Keratinocyte (primary cell): Measurements from ENCODE around the gene P4HA3. TPM values are rescaled to one million over a fixed set of nuclear protein-coding genes. Genes with fewer than 3 reads are reported as not detected.
A peak's percentile ranks its signal among the peaks of the same experiment; 100 is the strongest.

Source experiments
- DNase-seq: peaks from one replicate; pipeline ENCODE4 v3.0.0-alpha.2; 2011; ENCODE audit warnings: low read depth, missing footprints, low spot score
- FAIRE-seq: peaks from 2 replicates; lab custom pipeline; 2011; peaks lifted over from hg19 to GRCh38; lab: Jason Lieb, UNC
- H2AFZ ChIP-seq: 2 replicates; pipeline ENCODE4 v1.6.0; 2012; ENCODE audit warnings: low read length, control low read depth, inconsistent platforms; ENCODE audit not compliant: control insufficient read depth
- H3K27ac ChIP-seq: 2 replicates; pipeline ENCODE4 v1.5.1; 2011; ENCODE audit warnings: low read length; ENCODE audit not compliant: control insufficient read depth, insufficient read depth
- H3K27me3 ChIP-seq: 3 replicates; pipeline ENCODE4 v1.6.0; 2011; ENCODE audit warnings: low read length; ENCODE audit not compliant: control insufficient read depth, insufficient read depth; ENCODE audit errors: extremely low read depth
- H3K36me3 ChIP-seq, 2 experiments: 2 replicates in 1 of 2; 3 replicates in 1 of 2; pipeline ENCODE4 v1.5.1; 2011; ENCODE audit warnings: low read length in 2 of 2, mild to moderate bottlenecking in 1 of 2; ENCODE audit not compliant: control insufficient read depth in 2 of 2, insufficient read depth in 2 of 2; ENCODE audit errors: extremely low read depth in 1 of 2
- H3K4me1 ChIP-seq: 3 replicates; pipeline ENCODE4 v1.5.1; 2011; ENCODE audit warnings: low read length; ENCODE audit not compliant: control insufficient read depth, insufficient read depth; ENCODE audit errors: extremely low read depth
- H3K4me2 ChIP-seq: 3 replicates; pipeline ENCODE4 v1.6.0; 2011; ENCODE audit warnings: low read depth, low read length; ENCODE audit not compliant: control insufficient read depth, insufficient read depth; ENCODE audit errors: extremely low read depth
- H3K4me3 ChIP-seq, 3 experiments: fragments of 200-600 bp in 1 of 3; sonication (generic) in 1 of 3; 2 replicates in 2 of 3; 3 replicates in 1 of 3; pipeline ENCODE4 v1.5.1; 2011 to 2016; ENCODE audit warnings: low read length in 3 of 3, mild to moderate bottlenecking in 3 of 3, control low read depth in 2 of 3, inconsistent platforms in 1 of 3, low read depth in 1 of 3, mixed read lengths in 1 of 3, mixed run types in 1 of 3, moderate library complexity in 1 of 3; ENCODE audit not compliant: control insufficient read depth in 2 of 3, insufficient read depth in 2 of 3; ENCODE audit errors: extremely low read depth in 1 of 3
- H3K79me2 ChIP-seq: 2 replicates; pipeline ENCODE4 v1.6.0; 2012; ENCODE audit warnings: low read length; ENCODE audit not compliant: control insufficient read depth, insufficient read depth
- H3K9ac ChIP-seq: 3 replicates; pipeline ENCODE4 v1.6.0; 2011; ENCODE audit warnings: low read length; ENCODE audit not compliant: control insufficient read depth, insufficient read depth; ENCODE audit errors: extremely low read depth
- H3K9me1 ChIP-seq: 3 replicates; pipeline ENCODE4 v1.6.0; 2011; ENCODE audit warnings: low read length; ENCODE audit not compliant: control insufficient read depth, insufficient read depth; ENCODE audit errors: extremely low read depth
- H3K9me3 ChIP-seq: 2 replicates; pipeline ENCODE4 v1.5.1; 2012; ENCODE audit warnings: low read depth, low read length; ENCODE audit not compliant: control insufficient read depth
- H4K20me1 ChIP-seq: 3 replicates; pipeline ENCODE4 v1.6.0; 2011; ENCODE audit warnings: low read length; ENCODE audit not compliant: control insufficient read depth, insufficient read depth; ENCODE audit errors: extremely low read depth
- CTCF ChIP-seq, 3 experiments: IDR thresholded peaks in 1 of 3; conservative IDR thresholded peaks in 1 of 3; optimal IDR thresholded peaks in 1 of 3; 2 replicates in 2 of 3; 3 replicates in 1 of 3; pipeline versions ENCODE3 to v1.5.1; 2011; ENCODE audit warnings: low read length in 3 of 3, mild to moderate bottlenecking in 3 of 3, moderate library complexity in 2 of 3, control low read depth in 1 of 3, inconsistent platforms in 1 of 3; ENCODE audit not compliant: insufficient read depth in 2 of 3; ENCODE audit errors: extremely low read depth in 1 of 3
- EZH2 ChIP-seq: IDR thresholded peaks from one replicate; pipeline ENCODE4 v1.6.1; 2012; ENCODE audit warnings: inconsistent platforms, mild to moderate bottlenecking, low read length, moderate library complexity
- dilution Hi-C: fragments of 300-500 bp; cut with MboI; formaldehyde crosslinking; loops from one replicate; pipeline ENCODE4 v1.7.0; 2020; ENCODE audit warnings: low sequenced_read_pairs; ENCODE audit not compliant: extremely low pct_ligation_motif_present
- polyA plus RNA-seq, 5 experiments: library from polyadenylated mRNA; depleted of rRNA in 3 of 5; stranded (reverse) in 3 of 5; stranded (forward) in 1 of 5; unstranded in 1 of 5; fragments of >200 nt; gene quantifications; 1 replicate in 1 of 5; 2 replicates in 3 of 5; 3 replicates in 1 of 5; pipeline versions ENCODE4 v1.2.1 to v1.2.3, GENCODE V29; 2011 to 2012; ENCODE audit warnings: missing spikeins in 2 of 5, low read depth in 1 of 5, low replicate concordance in 1 of 5

The P4HA3 gene
- polyA plus RNA-seq, 1 donor (not counting 4 experiments of a cell fraction or from before 2014, with no cell fraction given), result 0.14 TPM

GRCh38 chr11:74269161-74269811 lies 42.2 kb downstream of the P4HA3 start:
- Histone ChIP-seq H3K27me3 (no peaks in the 10 kb centered on the region), H3K9ac (no peak overlapping the region), H3K36me3 (no peaks in the 10 kb centered on the region), H3K4me2 (peak overlapping the region; percentile 29), H3K9me1 (no peaks in the 10 kb centered on the region), H3K27ac (no peak overlapping the region), H2AFZ (no peak overlapping the region), H3K4me3 (no peak overlapping the region), H3K79me2 (no peaks in the 10 kb centered on the region), H3K4me1 (peaks cover 10% of the 10 kb centered on the region), H3K9me3 (no peaks in the 10 kb centered on the region), H4K20me1 (no peaks in the 10 kb centered on the region)
- FAIRE-seq (no peak), DNase-seq (no peak)
- dilution Hi-C loops, result loop anchor here (25.0 kb wide), 2 partner anchors 168 to 293 kb away; no protein-coding TSS in a partner anchor
- TF ChIP-seq EZH2 (no peak), CTCF (optimal IDR thresholded peaks at IDR 0.05 in 1 of 3, IDR thresholded peaks at IDR 0.05 in 1 of 3, conservative IDR thresholded peaks at IDR 0.05 in 1 of 3; ENCODE audit: extremely low read depth in 1 of 3, insufficient read depth in 2 of 3, low read length in 3 of 3) (no peak)

DNA sequence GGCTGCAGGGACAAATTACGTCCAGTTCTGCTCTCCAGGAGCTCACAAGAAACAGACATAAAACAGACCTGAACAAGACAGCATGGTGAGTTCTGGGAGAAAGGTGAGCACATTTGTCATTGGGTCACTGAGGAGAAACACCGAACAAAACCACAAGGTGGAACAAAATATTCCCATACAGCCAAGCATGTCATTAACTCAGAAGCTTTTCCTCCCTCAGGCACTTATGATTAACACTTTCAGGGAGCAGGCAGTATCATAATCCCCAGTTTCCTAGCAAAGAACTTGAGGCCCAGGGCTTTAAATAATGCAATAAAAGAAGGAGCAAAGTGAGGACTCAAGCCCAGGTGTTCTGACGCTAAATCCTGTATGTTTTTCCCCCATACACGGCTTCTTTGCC lies 43.0 kb downstream of the P4HA3 start:
- H3K27ac ChIP-seq, result no peak overlapping the region
- peak; percentile 13 for FAIRE-seq
- no peaks in the 10 kb centered on the region for H3K27me3 ChIP-seq
- no peaks in the 10 kb centered on the region for H3K79me2 ChIP-seq
- TF ChIP-seq EZH2 (no peak), CTCF (optimal IDR thresholded peaks at IDR 0.05 in 1 of 3, IDR thresholded peaks at IDR 0.05 in 1 of 3, conservative IDR thresholded peaks at IDR 0.05 in 1 of 3; ENCODE audit: extremely low read depth in 1 of 3, insufficient read depth in 2 of 3, low read length in 3 of 3) (peak in 2 of 3 experiments; percentile 11 to 12)
- H4K20me1 ChIP-seq, result no peaks in the 10 kb centered on the region
- no peak for DNase-seq
- H3K9me3 ChIP-seq, result no peaks in the 10 kb centered on the region
- no peaks in the 10 kb centered on the region for H3K36me3 ChIP-seq
- peaks cover 10% of the 10 kb centered on the region for H3K4me1 ChIP-seq
- H3K9ac ChIP-seq, result no peak overlapping the region
- peak overlapping the region; percentile 29 for H3K4me2 ChIP-seq
- dilution Hi-C loops, result loop anchor here (25.0 kb wide), 2 partner anchors 169 to 294 kb away; no protein-coding TSS in a partner anchor
- H3K4me3 ChIP-seq, result no peak overlapping the region
- no peak overlapping the region for H2AFZ ChIP-seq
- no peaks in the 10 kb centered on the region for H3K9me1 ChIP-seq
